SK-N-SH (cell line): ENCODE measurements around the gene CCDC88C. TPM values are rescaled to one million over a fixed set of nuclear protein-coding genes. Genes with fewer than 3 reads are reported as not detected.
A peak's percentile ranks its signal among the peaks of the same experiment; 100 is the strongest.

Source experiments
- CTCF ChIA-PET: fragments of 300-600, 350-600 bp; formaldehyde crosslinking; extraction: SDS; loops from one replicate; lab custom pipeline; 2021; lab: Yijun Ruan, JAX
- POLR2A ChIA-PET: fragments of 350-600 bp; sonication (Branson Sonifier 250); formaldehyde crosslinking; extraction: SDS; loops from one replicate; lab custom pipeline; 2020; ENCODE audit warnings: antibody characterized with exemption, inconsistent platforms; lab: Yijun Ruan, JAX
- DNase-seq: peaks from one replicate; pipeline ENCODE4 v3.0.0; 2012
- H2AFZ ChIP-seq: fragments of 200-600 bp; sonication (generic); 2 replicates; pipeline ENCODE4 v1.8.1; 2016; ENCODE audit warnings: antibody characterized with exemption, mild to moderate bottlenecking, low read depth
- H3F3A ChIP-seq: fragments of 200-600 bp; sonication (generic); replicated peaks from 2 replicates; pipeline ENCODE3; 2016; ENCODE audit warnings: antibody characterized with exemption, mild to moderate bottlenecking; ENCODE audit not compliant: insufficient read depth
- H3K27ac ChIP-seq, 2 experiments: fragments of 200-500 bp in 1 of 2; fragments of 200-600 bp in 1 of 2; sonication (Bioruptor generic) in 1 of 2; sonication (generic), shearing (Covaris generic) in 1 of 2; 2 replicates each; pipeline versions ENCODE4 v1.5.1 to v1.6.1; 2014 to 2016; ENCODE audit warnings: low read depth in 2 of 2, inconsistent platforms in 1 of 2, low read length in 1 of 2, mild to moderate bottlenecking in 1 of 2, mixed read lengths in 1 of 2
- H3K27me3 ChIP-seq: fragments of 200-600 bp; sonication (generic), shearing (Covaris generic); 2 replicates; pipeline ENCODE4 v1.6.1; 2016; ENCODE audit warnings: mixed run types; ENCODE audit not compliant: insufficient read depth
- H3K36me3 ChIP-seq, 2 experiments: fragments of 200-500 bp in 1 of 2; fragments of 200-600 bp in 1 of 2; sonication (Bioruptor generic) in 1 of 2; sonication (generic) in 1 of 2; replicated peaks in 1 of 2; 2 replicates each; pipeline versions ENCODE3 to v1.5.1; 2014 to 2016; ENCODE audit warnings: low read length in 1 of 2, mild to moderate bottlenecking in 1 of 2; ENCODE audit not compliant: insufficient read depth in 2 of 2, control insufficient read depth in 1 of 2
- H3K4me1 ChIP-seq, 2 experiments: fragments of 200-500 bp in 1 of 2; fragments of 200-600 bp in 1 of 2; sonication (Bioruptor generic) in 1 of 2; sonication (generic), shearing (Covaris generic) in 1 of 2; 2 replicates each; pipeline versions ENCODE4 v1.5.1 to v1.6.1; 2014 to 2016; ENCODE audit warnings: low read depth in 1 of 2, low read length in 1 of 2, mixed run types in 1 of 2; ENCODE audit not compliant: insufficient read depth in 2 of 2, control insufficient read depth in 1 of 2
- H3K4me2 ChIP-seq: fragments of 200-600 bp; sonication (generic), shearing (Covaris generic); 2 replicates; pipeline ENCODE4 v1.6.1; 2017; ENCODE audit warnings: mixed run types
- H3K4me3 ChIP-seq, 2 experiments: fragments of 200-500 bp in 1 of 2; fragments of 200-600 bp in 1 of 2; sonication (Bioruptor generic) in 1 of 2; sonication (generic), shearing (Covaris generic) in 1 of 2; 2 replicates each; pipeline versions ENCODE4 v1.5.1 to v1.8.1; 2014 to 2016; ENCODE audit warnings: low read depth in 2 of 2, inconsistent platforms in 1 of 2, low read length in 1 of 2, mild to moderate bottlenecking in 1 of 2, mixed read lengths in 1 of 2, moderate library complexity in 1 of 2
- H3K79me2 ChIP-seq: fragments of 200-600 bp; sonication (generic); 2 replicates; pipeline ENCODE4 v1.8.1; 2017; ENCODE audit warnings: mild to moderate bottlenecking; ENCODE audit not compliant: insufficient read depth
- H3K9ac ChIP-seq: fragments of 200-600 bp; sonication (generic); 2 replicates; pipeline ENCODE4 v1.6.1; 2017; ENCODE audit warnings: mixed run types
- H3K9me2 ChIP-seq: fragments of 200-600 bp; sonication (generic); 2 replicates; pipeline ENCODE4 v1.6.1; 2017; ENCODE audit warnings: mixed run types
- H3K9me3 ChIP-seq: fragments of 200-600 bp; sonication (generic); 2 replicates; pipeline ENCODE4 v1.6.1; 2017; ENCODE audit warnings: mixed run types, mild to moderate bottlenecking, moderate library complexity
- H4K20me1 ChIP-seq: fragments of 200-600 bp; sonication (generic); 2 replicates; pipeline ENCODE4 v1.6.1; 2017; ENCODE audit warnings: mild to moderate bottlenecking, mixed run types; ENCODE audit not compliant: insufficient read depth
- CHD2 ChIP-seq: fragments of 150-350 bp; IDR thresholded peaks from 2 replicates; pipeline ENCODE4 v1.6.1; 2018; ENCODE audit warnings: low read length; ENCODE audit not compliant: partially characterized antibody
- ELF1 ChIP-seq: IDR thresholded peaks from 2 replicates; pipeline ENCODE4 v1.4.0; 2012
- FOXM1 ChIP-seq: IDR thresholded peaks from 2 replicates; pipeline ENCODE4 v1.4.0; 2012; ENCODE audit warnings: low read depth, mild to moderate bottlenecking
- GATA2 ChIP-seq: sonication (generic); formaldehyde crosslinking; IDR thresholded peaks from 2 replicates; pipeline ENCODE4 v1.5.0; 2020; ENCODE audit warnings: mild to moderate bottlenecking, missing genetic modification reagents
- JUND ChIP-seq: IDR thresholded peaks from 2 replicates; pipeline ENCODE4 v1.4.0; 2012
- MEF2A ChIP-seq: IDR thresholded peaks from 2 replicates; pipeline ENCODE4 v1.4.0; 2012; ENCODE audit warnings: low read depth, borderline replicate concordance
- NFIC ChIP-seq: IDR thresholded peaks from 2 replicates; pipeline ENCODE4 v1.4.0; 2012; ENCODE audit warnings: borderline replicate concordance
- NRF1 ChIP-seq: IDR thresholded peaks from 2 replicates; pipeline ENCODE4 v1.6.1; 2012; ENCODE audit warnings: low read depth, mild to moderate bottlenecking, low read length
- RAD21 ChIP-seq: IDR thresholded peaks from 2 replicates; pipeline ENCODE4 v1.6.1; 2012; ENCODE audit warnings: mild to moderate bottlenecking, low read length
- RCOR1 ChIP-seq: fragments of 150-350 bp; IDR thresholded peaks from 2 replicates; pipeline ENCODE4 v1.6.1; 2017; ENCODE audit warnings: antibody characterized with exemption, low read length
- RFX5 ChIP-seq: IDR thresholded peaks from 2 replicates; pipeline ENCODE4 v1.6.1; 2012; ENCODE audit warnings: mild to moderate bottlenecking, improper control_type of control experiment, low read length
- RXRA ChIP-seq: IDR thresholded peaks from 2 replicates; pipeline ENCODE4 v1.4.0; 2012; ENCODE audit warnings: low read depth, mild to moderate bottlenecking, borderline replicate concordance
- SIN3A ChIP-seq: IDR thresholded peaks from 2 replicates; pipeline ENCODE4 v1.6.1; 2012; ENCODE audit warnings: low read depth, mild to moderate bottlenecking, low read length, moderate library complexity, borderline replicate concordance
- TEAD4 ChIP-seq: IDR thresholded peaks from 2 replicates; pipeline ENCODE4 v1.4.0; 2012; ENCODE audit warnings: mild to moderate bottlenecking, borderline replicate concordance; ENCODE audit not compliant: insufficient read depth
- YY1 ChIP-seq: IDR thresholded peaks from 2 replicates; pipeline ENCODE4 v1.4.0; 2012; ENCODE audit warnings: low read depth, mild to moderate bottlenecking
- WGBS: methylation state at CpG from one replicate; pipeline ENCODE4 v1.1.6; 2017; ENCODE audit warnings: low lambda C conversion rate; 5-methylcytosine and 5-hydroxymethylcytosine counted together
- polyA plus RNA-seq, 3 experiments: library from polyadenylated mRNA; depleted of rRNA; stranded (reverse); fragments of >200 nt; gene quantifications; 2 replicates each; pipeline ENCODE4 v1.2.3, GENCODE V29; 2012
- TF ChIP-seq, protein P1 (sequence below): IDR thresholded peaks from 2 replicates; pipeline ENCODE4 v1.4.0; 2012; ENCODE audit warnings: low read depth, borderline replicate concordance
- TF ChIP-seq, protein P2 (sequence below): fragments of 200-600 bp; sonication (generic); IDR thresholded peaks from 2 replicates; pipeline ENCODE4 v1.6.1; 2017; ENCODE audit warnings: antibody characterized with exemption, mild to moderate bottlenecking, moderate library complexity
- TF ChIP-seq, protein P3 (sequence below): fragments of 150-350 bp; IDR thresholded peaks from 2 replicates; pipeline ENCODE4 v1.6.1; 2017; ENCODE audit warnings: antibody characterized with exemption, low read length, low read depth, borderline replicate concordance
- TF ChIP-seq, protein P4 (sequence below): IDR thresholded peaks from 2 replicates; pipeline ENCODE4 v1.4.0; 2012; ENCODE audit warnings: low read depth, borderline replicate concordance

CCDC88C gene
- polyA plus RNA-seq, 1 of the 3 experiments (the other 2 are of a cell fraction): 0.39 TPM

DNA sequence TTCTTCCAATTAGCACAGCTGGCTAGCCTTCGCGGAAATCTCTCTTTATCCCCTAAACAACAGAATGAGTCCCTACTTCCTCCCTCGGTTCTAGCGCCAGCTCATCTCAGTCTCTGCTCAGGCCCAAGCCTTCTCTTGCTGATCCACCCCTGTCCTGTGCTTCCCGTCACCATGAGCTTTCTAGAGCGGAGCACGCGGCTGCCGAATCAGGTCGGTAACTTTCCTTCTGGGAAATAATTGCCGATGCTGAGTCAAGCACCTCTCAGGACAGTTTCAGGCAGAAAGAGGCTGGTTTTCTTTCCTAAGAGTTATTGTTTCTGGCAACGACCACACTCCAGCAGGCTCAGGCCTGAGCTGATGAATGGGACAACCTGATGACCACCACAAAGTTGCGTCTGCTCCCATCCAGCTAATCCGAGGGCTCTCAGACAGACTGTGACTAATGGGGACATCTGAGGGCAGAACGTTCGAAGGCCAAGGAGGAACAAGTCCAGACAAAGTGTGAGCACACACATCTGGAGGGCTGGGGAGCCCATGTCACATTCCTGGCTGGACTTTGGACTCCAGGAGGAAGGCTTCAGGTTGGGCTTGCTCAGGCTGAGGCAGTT is 159.5 kb downstream of the CCDC88C start:
- POLR2A ChIA-PET: interaction anchor here (1.5 to 2.3 kb wide), 2 partner anchors 21 to 27 kb away, joined by 7 to 17 read pairs; no protein-coding TSS in a partner anchor
- Histone ChIP-seq H3K27me3 (no peaks in the 10 kb centered on the region), H2AFZ (no peak overlapping the region)

DNA sequence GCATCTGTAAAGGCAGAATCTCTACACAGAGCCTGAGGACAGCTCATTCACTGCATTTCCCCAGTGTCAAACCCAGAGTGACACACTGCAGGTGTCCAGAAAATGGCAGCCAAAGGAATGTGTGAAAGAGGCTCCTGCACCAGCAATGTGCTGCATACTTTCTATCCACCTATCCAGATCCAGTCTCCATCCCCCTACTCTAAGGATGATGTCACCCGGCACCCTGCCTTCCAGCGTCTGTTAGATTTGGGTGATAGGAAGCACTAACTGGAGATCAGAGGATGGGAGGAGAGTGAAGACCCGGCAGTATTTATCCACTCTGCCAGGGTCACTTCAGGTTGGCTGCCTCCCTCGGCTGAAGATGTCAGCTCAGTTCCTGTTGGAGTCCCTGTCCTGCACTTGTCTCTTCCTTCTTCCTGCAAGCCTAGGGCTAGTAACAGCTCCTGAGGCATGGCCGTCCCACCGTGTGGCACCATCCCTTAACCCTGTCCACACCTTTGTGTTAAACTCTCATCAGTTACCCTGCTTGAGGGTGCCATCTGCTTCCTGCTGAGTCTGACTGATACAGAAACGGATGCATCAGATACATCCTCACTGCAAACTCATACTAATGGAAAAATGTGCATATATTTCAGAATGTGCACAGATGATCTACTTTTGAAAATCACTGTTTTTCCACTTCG is 160.2 kb downstream of the CCDC88C start:
- ChIA-PET CTCF (interaction anchor here (0.9 to 3.4 kb wide), 11 partner anchors 8 to 86 kb away, joined by 3 to 17 read pairs (median 3); no protein-coding TSS in a partner anchor), POLR2A (interaction anchor here (1.5 to 2.3 kb wide), 2 partner anchors 22 to 27 kb away, joined by 7 to 17 read pairs; no protein-coding TSS in a partner anchor)
- no peaks in the 10 kb centered on the region for H3F3A ChIP-seq
- WGBS: 37% methylated on average over 8 of the region's 8 CpGs
- H3K9me2 ChIP-seq: no peaks in the 10 kb centered on the region
- peak overlapping the region; percentile 2; the same call in 1 of the 2 replicates for H2AFZ ChIP-seq
- no peaks in the 10 kb centered on the region for H3K36me3 ChIP-seq
- peaks cover 0 to 55% of the 10 kb centered on the region in 2 experiments; a peak in 2 of 4 replicates for H3K4me1 ChIP-seq
- H3K79me2 ChIP-seq: no peaks in the 10 kb centered on the region
- DNase-seq: peak; percentile 75
- no peak overlapping the region; the same call in 1 of the 2 replicates for H3K4me2 ChIP-seq
- no peak overlapping the region for H3K4me3 ChIP-seq
- H3K27ac ChIP-seq: peak overlapping the region in 1 of 2 experiments; percentile 97; a peak in 2 of 4 replicates
- no peaks in the 10 kb centered on the region for H3K27me3 ChIP-seq
- H3K9ac ChIP-seq: no peak overlapping the region
- H3K9me3 ChIP-seq: no peaks in the 10 kb centered on the region
- no peaks in the 10 kb centered on the region for H4K20me1 ChIP-seq
- TF ChIP-seq RCOR1 (peak; percentile 94), RAD21 (0 out of 2 replicates have a peak, but pooled peaks have one; percentile 2), GATA2 (CRISPR knock-in tag) (peak; percentile 80), MEF2A (no peak), RXRA (no peak), NRF1 (no peak), FOXM1 (no peak), CHD2 (peak; percentile 54), RFX5 (no peak), SIN3A (no peak)
- TF ChIP-seq, protein P1, sequence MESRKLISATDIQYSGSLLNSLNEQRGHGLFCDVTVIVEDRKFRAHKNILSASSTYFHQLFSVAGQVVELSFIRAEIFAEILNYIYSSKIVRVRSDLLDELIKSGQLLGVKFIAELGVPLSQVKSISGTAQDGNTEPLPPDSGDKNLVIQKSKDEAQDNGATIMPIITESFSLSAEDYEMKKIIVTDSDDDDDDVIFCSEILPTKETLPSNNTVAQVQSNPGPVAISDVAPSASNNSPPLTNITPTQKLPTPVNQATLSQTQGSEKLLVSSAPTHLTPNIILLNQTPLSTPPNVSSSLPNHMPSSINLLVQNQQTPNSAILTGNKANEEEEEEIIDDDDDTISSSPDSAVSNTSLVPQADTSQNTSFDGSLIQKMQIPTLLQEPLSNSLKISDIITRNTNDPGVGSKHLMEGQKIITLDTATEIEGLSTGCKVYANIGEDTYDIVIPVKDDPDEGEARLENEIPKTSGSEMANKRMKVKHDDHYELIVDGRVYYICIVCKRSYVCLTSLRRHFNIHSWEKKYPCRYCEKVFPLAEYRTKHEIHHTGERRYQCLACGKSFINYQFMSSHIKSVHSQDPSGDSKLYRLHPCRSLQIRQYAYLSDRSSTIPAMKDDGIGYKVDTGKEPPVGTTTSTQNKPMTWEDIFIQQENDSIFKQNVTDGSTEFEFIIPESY: no peak
- TF ChIP-seq, protein P2, sequence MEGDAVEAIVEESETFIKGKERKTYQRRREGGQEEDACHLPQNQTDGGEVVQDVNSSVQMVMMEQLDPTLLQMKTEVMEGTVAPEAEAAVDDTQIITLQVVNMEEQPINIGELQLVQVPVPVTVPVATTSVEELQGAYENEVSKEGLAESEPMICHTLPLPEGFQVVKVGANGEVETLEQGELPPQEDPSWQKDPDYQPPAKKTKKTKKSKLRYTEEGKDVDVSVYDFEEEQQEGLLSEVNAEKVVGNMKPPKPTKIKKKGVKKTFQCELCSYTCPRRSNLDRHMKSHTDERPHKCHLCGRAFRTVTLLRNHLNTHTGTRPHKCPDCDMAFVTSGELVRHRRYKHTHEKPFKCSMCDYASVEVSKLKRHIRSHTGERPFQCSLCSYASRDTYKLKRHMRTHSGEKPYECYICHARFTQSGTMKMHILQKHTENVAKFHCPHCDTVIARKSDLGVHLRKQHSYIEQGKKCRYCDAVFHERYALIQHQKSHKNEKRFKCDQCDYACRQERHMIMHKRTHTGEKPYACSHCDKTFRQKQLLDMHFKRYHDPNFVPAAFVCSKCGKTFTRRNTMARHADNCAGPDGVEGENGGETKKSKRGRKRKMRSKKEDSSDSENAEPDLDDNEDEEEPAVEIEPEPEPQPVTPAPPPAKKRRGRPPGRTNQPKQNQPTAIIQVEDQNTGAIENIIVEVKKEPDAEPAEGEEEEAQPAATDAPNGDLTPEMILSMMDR: no peak
- TF ChIP-seq, protein P3, sequence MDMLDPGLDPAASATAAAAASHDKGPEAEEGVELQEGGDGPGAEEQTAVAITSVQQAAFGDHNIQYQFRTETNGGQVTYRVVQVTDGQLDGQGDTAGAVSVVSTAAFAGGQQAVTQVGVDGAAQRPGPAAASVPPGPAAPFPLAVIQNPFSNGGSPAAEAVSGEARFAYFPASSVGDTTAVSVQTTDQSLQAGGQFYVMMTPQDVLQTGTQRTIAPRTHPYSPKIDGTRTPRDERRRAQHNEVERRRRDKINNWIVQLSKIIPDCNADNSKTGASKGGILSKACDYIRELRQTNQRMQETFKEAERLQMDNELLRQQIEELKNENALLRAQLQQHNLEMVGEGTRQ: no peak
- TF ChIP-seq, protein P4, sequence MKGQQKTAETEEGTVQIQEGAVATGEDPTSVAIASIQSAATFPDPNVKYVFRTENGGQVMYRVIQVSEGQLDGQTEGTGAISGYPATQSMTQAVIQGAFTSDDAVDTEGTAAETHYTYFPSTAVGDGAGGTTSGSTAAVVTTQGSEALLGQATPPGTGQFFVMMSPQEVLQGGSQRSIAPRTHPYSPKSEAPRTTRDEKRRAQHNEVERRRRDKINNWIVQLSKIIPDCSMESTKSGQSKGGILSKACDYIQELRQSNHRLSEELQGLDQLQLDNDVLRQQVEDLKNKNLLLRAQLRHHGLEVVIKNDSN: no peak

More for the DNA sequence above, 159.5 kb downstream of the CCDC88C start:
- 80% methylated on average over 16 of the region's 16 CpGs for WGBS
- H3K9ac ChIP-seq: no peak overlapping the region
- H3K9me2 ChIP-seq: no peaks in the 10 kb centered on the region
- TF ChIP-seq, protein P3: no peak
- TF ChIP-seq YY1 (no peak), TEAD4 (no peak), RAD21 (no peak), CHD2 (no peak), MEF2A (no peak), JUND (no peak), NFIC (no peak), ELF1 (no peak), RFX5 (no peak)
- no peak for DNase-seq
- CTCF ChIA-PET: interaction anchor here (0.9 to 3.4 kb wide), 9 partner anchors 9 to 86 kb away, joined by 3 to 17 read pairs (median 3); no protein-coding TSS in a partner anchor
- no peaks in the 10 kb centered on the region for H3K79me2 ChIP-seq
- peak overlapping the region in 1 of 2 experiments; percentile 97; a peak in 2 of 4 replicates for H3K27ac ChIP-seq
- H3F3A ChIP-seq: no peaks in the 10 kb centered on the region
- H4K20me1 ChIP-seq: no peaks in the 10 kb centered on the region
- no peaks in the 10 kb centered on the region for H3K9me3 ChIP-seq
- H3K4me2 ChIP-seq: no peak overlapping the region
- no peaks in the 10 kb centered on the region for H3K36me3 ChIP-seq
- peaks cover 0 to 49% of the 10 kb centered on the region in 2 experiments; a peak in 2 of 4 replicates for H3K4me1 ChIP-seq
- H3K4me3 ChIP-seq: no peak overlapping the region
